OCI-LY1 (cell line): ENCODE data around the gene ARHGEF25.

Source experiments
- EZH2 ChIP-seq: fragments of 200-600 bp; sonication (generic), shearing (Covaris generic); IDR thresholded peaks from 2 replicates; pipeline ENCODE4 v1.8.0; 2017; ENCODE audit warnings: borderline replicate concordance, mixed run types, mild to moderate bottlenecking, antibody characterized with exemption, low read length, moderate library complexity, mixed read lengths
- TF ChIP-seq, protein P1 (sequence below): fragments of 200-600 bp; sonication (generic), shearing (Covaris generic); IDR thresholded peaks from 2 replicates; pipeline ENCODE4 v1.5.1; 2017; ENCODE audit warnings: mild to moderate bottlenecking, antibody characterized with exemption, low read length, moderate library complexity, mixed read lengths

- TF ChIP-seq, protein P1, sequence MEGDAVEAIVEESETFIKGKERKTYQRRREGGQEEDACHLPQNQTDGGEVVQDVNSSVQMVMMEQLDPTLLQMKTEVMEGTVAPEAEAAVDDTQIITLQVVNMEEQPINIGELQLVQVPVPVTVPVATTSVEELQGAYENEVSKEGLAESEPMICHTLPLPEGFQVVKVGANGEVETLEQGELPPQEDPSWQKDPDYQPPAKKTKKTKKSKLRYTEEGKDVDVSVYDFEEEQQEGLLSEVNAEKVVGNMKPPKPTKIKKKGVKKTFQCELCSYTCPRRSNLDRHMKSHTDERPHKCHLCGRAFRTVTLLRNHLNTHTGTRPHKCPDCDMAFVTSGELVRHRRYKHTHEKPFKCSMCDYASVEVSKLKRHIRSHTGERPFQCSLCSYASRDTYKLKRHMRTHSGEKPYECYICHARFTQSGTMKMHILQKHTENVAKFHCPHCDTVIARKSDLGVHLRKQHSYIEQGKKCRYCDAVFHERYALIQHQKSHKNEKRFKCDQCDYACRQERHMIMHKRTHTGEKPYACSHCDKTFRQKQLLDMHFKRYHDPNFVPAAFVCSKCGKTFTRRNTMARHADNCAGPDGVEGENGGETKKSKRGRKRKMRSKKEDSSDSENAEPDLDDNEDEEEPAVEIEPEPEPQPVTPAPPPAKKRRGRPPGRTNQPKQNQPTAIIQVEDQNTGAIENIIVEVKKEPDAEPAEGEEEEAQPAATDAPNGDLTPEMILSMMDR: no peak
- no peak for TF ChIP-seq EZH2
Observed at GRCh38 chr12:57611827-57612710, 834 bp downstream of the ARHGEF25 start.
